ENCODE results near the gene DCLK2.

DCLK2 gene

DNA sequence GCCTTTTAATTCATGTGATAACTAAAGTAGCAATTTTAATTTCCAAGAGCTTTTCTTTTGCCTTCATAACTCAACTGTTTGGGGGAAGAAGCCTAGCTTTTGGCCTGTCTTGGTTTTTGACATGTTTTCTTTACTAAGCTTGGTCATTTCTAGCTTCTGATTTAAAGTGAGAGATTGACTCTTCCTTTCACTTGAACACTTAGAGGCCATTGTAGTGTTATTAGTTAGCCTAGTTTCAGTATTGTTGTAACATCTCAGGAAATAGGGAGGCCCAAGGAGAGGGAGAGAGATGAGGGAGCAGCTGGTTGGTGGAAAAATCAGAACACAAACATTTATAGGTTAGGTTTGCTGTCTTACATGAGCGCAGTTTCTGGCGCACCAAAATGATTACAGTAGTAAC lies 44.8 kb downstream of the DCLK2 start:
- FAIRE-seq, result no peak

DNA sequence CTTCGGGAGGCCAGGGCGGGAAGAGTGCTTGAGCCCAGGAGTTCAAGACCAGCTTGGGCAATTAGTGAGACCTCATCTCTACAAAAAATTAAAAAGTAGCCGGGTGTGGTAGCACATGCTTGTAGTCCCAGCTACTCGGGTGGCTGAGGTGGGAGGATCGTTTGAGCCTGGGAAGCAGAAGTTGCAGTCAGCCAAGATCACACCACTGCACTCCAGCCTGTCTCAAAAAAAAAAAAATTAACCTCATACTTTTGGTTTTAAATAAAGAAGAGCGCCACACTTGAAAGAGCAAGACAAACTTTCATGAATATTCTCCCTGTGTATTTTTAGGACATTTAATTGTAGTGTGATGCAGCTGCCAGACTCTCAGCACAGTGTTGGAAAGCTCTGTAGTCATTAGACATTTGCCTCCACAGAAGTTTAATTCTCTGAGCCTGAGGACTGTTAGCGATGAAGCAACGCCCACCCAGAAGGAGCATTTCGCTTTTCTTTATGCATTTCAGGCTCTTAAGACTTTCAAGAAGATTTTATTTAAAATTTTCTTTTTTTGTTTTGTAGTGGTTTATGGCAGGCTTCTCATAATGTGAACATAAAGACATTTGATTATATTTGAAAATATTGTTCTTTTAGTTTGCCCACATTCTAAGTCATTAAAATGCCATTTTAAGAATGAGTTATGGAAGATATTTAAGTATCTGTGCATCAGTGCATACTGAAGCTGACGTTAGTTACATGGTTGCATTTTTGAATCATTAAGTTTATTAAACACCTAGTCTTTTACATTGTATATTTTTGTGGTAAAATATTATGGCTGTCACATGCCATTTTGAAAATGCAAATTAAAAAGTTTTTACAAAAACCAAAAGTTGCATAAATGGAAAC lies 45.8 kb downstream of the DCLK2 start:
- FAIRE-seq, result no peak

DNA sequence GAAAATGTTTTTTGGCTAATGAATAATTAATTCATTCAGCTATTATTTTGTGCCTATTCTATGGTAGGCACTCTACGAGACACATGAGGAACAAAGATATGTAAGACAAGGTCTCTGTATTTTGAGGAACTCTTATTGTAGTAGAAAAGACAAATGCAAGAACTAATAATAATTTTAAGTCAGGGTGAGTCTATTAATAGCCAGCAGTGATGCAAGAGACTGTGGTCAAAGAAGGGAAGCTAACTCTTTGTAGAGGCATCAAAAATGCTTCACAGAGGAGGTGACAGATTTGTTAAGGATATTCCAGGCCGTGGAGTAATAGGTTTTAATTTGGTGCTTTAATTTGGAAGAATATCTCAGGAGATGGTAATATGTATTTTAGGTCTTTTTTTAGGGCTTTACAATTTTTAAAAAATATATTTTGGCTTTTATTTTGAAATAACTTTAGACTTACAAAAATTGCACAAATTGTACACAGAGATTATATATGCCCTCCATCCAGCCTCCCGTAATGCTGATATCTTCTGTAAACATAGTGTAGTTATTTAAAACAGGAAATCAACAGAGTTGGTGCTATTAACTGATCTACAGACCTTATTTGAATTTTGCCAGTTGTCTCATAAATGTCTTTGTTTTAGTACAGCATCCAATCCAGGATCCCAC lies 48.1 kb downstream of the DCLK2 start:
- FAIRE-seq, result no peak

DNA sequence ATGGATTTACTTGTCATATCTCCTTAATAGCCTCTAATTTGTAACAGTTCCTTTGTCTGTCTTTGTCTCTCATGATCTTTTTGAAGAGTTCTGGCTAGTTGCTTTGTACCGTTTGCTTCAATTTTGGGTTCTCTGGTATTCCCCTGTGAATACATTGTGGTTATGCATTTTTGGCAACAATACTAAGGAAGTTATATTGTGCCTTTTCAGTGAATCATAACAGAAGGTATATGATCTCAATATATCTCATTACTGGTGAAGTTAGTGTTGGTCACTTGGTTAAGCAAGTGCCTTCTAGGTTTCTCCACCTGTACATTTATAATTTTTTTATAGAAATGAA lies 48.6 kb downstream of the DCLK2 start:
- no peak for FAIRE-seq

DNA sequence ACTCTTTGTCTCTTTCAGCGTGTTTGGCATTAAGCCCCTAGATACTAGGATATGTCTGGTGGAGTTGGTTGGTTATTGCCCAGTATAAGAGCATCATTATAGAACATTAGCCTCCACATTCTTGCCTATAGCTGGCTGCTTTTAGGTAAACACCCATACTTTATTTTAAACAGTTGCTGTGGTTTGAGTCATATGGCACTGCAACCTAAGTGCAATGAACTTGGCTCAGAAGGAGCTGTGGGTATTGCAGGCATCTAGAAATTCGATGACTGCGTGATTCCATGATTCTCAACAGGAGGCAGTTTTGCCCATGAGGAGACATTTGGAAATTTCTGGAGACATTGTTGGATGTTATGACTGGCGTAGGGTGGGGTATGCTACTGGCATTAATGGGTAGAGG lies 49.5 kb downstream of the DCLK2 start:
- no peak for FAIRE-seq

DNA sequence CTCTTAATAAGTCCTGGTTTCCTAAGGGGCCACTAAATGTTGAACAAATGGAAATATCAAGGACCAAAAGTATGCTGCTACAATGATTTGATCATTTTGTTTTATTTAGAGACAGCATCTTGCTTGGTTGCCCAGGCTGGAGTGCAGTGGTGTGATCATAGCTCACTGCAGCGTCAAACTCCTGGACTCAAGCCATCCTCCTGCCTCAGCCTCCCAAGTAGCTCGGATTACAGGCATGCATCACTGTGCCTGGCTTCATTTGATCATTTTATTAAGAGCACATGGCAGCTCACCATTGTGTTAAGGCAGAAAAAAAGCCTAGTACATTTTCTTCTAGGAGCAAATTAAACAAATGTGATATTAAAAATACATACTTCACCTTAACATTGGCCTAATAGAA lies 52.7 kb downstream of the DCLK2 start:
- FAIRE-seq, result no peak

DNA sequence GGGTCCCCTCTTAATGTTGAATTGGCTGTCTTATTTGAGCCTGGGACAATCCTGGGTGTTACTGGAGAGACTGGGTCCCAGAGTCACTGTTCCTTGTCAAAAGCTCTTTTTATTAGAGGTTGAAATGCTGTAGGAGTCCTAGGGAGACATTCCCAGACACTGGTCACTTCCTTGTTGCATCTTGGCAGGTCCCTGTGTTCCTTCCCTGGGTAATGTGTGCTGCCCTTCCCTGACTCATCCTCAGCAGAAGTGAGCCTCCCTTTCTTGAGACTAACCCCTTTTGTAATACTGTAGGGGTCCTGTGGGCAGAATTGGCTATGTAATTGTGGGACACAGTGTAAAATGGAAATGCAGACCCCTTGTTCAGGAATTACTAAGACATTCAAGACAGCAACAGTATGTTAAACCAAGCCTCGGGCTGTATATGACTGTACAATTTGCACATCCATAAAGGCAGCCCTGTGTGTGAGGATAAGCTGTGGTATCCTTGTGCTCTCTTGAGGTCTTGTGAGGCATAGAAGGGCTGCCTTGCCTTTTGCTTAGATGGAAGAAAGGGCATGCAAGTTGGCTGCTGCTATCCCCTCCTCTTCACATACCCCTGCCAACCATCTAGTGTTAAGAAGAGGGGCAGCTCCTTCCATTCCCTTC lies 53.5 kb downstream of the DCLK2 start:
- no peak for FAIRE-seq

DNA sequence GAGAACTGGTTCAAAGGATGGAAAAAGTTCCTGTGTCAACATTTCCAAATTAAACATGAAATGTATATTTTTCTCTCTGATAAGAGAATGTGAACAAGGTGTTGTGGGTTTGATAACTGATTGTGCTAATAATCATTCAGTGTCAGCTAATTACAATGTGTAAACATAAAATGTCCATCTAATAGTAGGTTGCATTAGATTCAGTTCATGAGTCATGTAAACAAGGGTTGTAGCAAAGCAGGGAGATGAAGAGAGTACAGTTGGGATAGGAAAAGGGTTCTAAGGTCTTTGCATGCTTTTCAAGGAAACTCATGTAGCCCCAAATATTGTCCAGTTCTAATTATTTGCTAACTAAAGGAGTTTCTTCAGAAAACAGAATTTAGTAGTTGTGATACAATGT lies 55.4 kb downstream of the DCLK2 start:
- FAIRE-seq, result no peak

DNA sequence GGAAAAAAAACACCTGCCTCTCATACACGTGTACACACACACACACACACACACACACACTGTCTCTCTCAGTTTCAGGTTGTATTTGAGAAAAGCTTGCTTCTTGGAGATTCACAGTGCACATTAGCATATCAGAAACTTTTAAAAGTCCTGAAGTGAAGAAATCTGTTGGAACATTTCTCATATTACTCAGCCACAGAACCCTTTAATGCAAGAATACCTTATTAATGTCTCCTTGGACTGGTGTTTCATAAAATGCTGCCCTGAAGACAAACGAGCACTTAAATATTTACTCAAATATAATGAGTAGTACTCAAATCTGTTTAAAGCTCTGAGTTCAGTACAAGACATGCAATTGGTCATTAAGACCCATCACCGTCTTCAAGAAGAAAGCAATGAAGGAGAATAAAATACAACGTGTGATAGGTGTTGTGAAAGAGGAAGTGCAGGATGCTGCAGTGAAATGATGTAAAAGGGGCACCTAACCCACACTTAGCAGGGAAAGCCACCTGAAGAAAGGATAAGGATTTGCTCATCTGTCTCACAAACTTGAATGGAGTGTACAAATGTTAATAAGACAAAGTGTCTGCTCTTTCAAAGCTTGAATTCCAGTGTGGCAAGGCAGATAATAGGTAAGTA lies 57.0 kb downstream of the DCLK2 start:
- FAIRE-seq, result no peak

DNA sequence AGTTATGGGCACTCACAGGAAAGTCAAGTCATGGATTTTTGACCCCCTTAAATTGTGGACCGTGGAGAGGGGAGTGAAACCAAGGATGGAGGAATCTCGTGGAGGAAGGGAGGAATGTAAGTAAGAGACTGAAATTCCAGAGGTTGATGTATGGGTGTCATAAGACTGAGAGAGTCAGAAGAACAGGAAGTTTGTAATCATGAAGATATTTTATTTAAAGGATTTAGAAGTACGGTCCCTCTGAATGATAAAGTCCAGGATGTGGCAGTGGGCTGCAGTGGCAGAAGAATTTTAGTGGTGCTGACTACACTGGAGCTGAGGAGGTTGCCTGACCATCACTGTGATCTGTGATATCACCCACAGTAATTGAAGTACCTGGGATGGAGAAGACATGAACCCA lies 57.8 kb downstream of the DCLK2 start:
- FAIRE-seq, result no peak

DNA sequence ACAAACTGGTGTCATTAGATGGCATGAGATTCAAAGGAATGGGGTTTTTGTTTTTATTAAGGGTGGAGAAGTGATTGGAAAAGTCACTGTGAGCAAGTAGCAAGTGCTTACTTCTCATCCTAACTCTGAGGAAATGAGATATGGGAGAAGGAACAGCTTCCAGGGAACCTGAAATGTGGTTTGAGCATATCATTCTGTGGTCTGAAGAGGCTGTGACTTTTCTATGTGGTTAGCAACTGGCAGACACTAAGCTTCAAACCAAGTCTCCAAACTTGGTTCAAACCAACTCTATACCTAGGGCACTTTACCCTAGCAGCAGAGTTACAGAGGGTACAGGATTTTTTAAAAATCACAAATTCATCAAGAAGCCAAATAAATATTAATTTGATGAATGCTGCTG lies 58.2 kb downstream of the DCLK2 start:
- no peak for FAIRE-seq

DNA sequence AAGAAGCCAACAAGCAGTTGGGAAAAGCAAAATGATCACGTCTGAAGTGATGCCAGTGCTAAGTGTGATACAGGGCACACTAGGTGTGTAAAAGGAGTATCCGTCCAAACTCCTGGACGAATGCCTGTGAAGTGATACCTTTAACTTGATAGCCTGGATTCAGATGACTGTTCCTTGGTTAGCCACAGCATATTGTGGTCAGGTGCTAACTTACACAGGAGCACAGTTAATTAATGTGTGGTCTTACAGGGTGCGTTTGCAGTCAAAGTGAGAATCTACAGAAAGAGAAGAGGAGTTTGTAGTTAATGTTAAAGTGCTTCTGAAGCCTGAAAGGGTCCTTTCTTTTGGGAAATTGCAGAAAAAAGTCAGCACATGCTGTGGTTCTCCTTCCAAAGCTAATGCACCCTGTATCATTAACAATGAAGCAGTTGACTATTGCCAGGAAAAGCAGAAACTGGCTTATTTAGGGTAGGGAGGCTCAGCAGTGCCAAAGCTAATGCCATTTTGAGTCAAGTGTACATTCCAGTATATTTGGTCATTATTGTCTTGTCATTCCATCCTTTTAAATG lies 61.1 kb downstream of the DCLK2 start:
- FAIRE-seq, result no peak

DNA sequence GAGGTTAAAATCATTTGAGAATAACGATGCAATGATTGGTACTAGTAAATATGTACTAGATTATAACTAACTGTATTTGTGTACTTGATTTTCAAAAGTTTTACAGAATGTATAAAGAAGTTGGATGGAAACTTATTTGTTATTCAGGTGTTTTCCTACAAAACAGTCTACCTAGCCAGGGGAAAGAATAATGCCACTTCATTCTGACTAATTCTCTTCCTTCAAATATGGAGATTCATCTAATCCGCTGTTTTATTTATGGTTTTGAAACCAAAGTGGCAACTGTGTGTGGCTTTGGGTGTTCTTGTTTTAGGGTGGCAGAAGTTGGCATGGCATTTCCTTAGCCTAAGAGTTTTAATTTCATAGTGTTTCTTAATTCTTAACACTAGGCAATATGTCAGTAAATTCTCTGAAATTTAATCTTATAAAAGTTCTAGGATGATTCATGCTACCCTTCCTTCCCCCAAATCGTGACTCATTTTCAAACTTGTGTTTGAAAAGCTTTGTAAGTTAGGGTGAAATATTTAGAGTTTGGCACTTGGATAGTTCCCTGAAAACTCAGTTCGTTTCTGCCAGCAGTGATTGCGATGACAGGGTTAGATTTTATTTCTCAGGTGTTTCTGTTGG lies 62.6 kb downstream of the DCLK2 start:
- FAIRE-seq, result no peak

DNA sequence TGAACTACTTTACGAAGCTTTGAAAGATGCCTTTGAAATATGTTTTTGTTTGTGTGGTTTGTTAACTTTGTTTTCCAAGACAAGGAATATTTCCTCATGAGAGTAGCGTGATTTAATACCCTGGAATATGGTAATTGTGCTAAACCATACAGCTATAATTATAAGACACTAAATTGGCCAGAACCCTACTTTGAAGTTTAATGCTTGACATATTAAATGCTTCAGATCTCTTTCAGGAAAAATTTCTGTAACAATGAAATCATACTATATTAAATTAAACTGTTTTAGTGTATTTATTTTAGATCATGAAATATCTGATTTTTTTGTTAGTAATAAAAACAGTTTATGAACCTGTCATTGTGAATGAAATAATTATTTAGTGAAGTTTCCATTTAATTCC lies 63.5 kb downstream of the DCLK2 start:
- FAIRE-seq, result no peak

DNA sequence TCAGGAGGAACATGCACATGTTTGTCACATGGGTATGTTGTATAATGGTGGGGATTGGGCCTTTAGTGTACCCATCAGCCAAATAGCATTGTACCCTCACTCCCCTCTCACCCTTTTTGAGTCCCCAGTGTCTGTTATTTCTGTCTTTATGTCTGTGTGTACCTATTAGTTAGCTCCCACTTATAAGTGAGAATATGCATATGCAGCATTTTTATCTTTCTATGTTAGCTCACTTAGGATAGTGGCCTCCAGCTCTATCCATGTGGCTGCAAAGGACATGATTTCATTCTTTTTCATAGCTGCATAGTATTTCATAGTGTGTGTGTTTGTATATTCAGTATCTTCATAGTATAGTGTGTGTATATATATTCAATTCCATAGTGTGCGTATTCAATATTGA lies 64.6 kb downstream of the DCLK2 start:
- no peak for FAIRE-seq

DNA sequence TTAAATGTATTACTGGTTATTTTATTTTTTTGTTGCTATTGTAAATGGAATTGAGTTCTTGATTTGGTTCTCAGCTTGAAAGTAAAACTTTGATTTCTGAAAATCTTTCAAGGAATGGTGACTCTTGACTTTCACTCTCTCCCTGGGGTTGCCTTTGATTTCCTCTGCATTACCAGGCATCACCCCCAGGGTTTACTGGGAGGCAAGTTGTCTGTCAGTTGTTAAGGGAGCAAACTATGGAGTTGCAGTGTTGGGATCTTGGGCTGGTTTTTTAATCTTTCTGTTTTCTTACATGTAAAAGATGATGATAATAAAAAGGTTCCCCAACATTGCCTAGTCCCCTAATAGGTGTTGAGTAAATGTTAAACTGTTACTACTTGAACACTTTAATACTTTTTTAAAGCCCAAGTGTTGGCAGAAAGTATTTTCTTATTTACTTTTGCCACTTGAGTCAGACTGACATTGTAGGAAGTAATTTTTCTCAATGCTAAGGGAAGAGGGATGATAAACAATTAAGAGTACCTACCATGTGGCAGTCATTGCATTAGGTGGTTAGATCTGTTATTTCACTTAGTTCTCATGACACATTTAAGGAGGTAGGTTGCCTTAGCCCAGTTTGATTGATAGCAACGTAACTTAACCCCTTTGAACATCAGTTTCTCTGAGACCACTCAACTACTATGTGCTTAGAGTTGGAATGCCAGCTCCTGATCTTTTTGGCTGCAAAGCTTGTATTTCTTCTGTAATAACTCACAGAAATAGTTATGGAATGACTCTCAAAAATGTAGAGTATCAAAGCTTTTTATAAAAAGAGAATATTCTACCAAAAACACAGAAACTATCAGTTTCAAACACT lies 67.1 kb downstream of the DCLK2 start:
- FAIRE-seq, result no peak

DNA sequence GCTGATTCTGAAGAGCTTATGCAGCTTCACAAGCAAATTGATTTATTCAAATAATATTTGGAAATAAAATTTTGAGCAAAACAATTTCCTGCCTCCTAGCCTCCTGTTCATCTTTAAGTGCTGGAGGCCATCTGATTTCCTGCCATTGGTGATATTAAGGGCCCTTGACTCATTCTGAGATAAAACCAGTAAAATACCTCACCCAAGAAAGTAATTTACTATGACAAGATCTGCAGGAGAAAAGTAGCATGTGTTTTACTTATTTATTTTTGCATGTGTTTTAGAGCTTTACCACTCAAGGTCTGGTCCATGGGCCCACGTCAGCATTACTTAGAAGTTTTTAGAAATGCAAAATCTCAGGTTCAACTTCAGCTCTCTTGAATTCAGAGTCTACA lies 67.7 kb downstream of the DCLK2 start:
- no peak for FAIRE-seq

DNA sequence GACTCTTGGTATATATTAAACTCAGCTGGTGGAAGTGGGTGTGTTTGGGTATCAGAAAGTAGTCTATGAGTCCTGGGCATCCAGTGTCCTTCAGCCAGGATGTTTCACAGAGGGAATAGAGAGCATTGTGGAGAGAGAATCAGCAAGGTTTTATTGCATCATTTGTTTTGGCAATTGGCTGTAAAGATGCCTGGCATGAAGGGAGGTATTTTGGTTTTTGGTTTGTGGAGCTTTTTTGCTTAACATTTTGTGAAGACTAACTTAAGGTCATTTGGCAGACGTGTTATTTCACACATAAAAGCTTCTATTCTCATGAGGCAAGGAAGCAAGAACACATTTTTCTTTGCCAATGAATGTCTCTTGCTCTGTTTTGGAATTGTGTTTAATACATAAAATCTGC lies 71.1 kb downstream of the DCLK2 start:
- FAIRE-seq, result no peak

DNA sequence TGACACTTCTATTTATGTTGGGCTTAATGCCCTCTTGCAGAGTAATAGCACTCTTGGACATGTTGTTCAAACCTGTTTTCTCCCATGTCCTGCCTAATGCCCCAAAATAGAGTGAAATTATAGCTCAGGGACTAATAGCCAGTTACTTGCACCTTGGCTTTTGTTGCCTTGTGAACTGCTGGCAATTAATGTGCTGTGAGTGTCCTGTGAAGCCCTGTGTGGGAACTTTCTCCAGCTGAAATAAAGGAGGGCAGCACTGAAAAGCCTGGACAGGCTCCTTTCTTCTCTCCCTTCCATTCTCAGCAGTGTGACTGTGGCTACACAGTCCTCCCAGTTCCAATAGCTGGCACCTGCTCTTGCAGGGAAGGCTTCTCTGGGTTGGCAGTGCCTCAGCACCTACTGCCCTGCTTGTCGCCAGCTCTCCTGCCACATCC lies 72.4 kb downstream of the DCLK2 start:
- no peak for FAIRE-seq

DNA sequence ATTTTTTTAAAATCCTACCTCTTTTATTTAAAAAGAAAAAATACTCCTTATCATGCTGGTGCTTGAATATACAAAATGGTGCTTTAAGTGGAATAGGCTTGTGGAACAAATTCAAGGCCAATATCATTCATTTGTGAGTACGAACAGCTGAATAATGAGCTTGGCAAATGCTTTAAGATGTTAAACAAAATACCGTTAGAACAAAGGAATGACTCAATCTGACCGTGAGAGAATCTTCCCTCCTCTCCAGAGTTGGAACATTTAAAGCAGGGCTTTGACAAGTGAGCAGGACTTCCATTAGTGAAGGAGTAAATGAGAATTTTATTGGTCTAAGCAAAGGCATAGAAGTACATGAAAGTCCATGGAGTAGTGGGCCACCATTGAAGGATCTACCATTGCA lies 74.5 kb downstream of the DCLK2 start:
- no peak for FAIRE-seq

DNA sequence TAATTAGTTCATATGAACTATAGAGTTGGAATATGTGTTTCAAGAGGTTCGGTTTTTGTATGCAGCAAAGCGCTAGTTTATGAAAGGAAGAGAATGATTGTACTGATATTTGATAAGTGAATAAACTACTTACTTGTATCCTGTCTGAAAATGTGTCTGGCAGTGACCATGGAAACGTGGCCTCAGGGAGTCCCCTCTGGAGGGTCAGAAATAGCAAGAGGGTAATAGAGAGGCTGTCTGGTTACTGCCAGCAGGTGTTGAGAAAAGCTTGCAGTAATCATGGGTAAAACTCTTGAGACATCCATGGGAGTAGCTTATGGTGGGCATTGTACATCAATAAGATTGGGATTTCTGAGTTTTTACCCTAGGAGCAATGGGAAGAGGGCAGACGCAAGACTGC lies 77.1 kb downstream of the DCLK2 start:
- FAIRE-seq, result no peak

DNA sequence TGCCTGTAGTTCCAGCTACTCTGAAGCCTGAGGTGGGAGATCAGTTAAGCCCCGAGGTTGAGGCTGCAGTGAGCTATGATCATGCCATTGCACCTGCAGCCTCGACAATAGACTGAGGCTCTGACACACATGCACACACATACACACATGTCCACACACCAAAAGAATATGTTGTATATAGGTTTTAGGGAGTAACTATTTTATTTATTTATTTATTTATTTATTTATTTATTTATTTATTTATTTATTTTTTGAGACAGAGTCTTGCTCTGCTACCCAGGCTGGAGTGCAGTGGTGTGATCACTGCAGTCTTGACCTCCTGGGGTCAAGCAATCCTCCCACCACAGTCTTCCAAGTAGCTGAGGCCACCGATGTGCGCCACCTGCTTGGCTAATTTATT lies 78.3 kb downstream of the DCLK2 start:
- FAIRE-seq, result no peak

Measured in islet of Langerhans (tissue), 1 donor.